HG02571 (cell line): ENCODE results near the gene CD86.
A peak's percentile ranks its signal among the peaks of the same experiment; 100 is the strongest.
"Not testable (repeated sequence)": the region's sequence is repeated elsewhere in the genome, so short reads cannot be mapped to it uniquely, and the experiment has no call there.

Experiments
- ATAC-seq: cut with Tn5 transposase; IDR thresholded peaks from one replicate; pipeline ENCODE4 v1.9.1; 2021; ENCODE audit warnings: mild to moderate bottlenecking, moderate library complexity; ENCODE audit not compliant: unreplicated experiment

The CD86 gene

GRCh38 chr3:122146466-122146865 is 91.3 kb downstream of the CD86 start:
- peak; percentile 88 for ATAC-seq

GRCh38 chr3:122148941-122149627 is 93.9 kb downstream of the CD86 start:
- no peak for ATAC-seq

GRCh38 chr3:122151480-122151879 is 96.3 kb downstream of the CD86 start:
- no peak for ATAC-seq

- ATAC-seq: not testable (repeated sequence)
Observed at GRCh38 chr3:122164983-122165382, 109.8 kb downstream of the CD86 start.

- no peak for ATAC-seq
Observed at GRCh38 chr3:122167630-122168029, 112.5 kb downstream of the CD86 start.

GRCh38 chr3:122168044-122168443 is 112.9 kb downstream of the CD86 start:
- no peak for ATAC-seq

- ATAC-seq: no peak
Observed at GRCh38 chr3:122169911-122170310, 114.7 kb downstream of the CD86 start.
